ENCODE data around the gene COG5.

GRCh38 chr7:107171496-107171895 lies 392.2 kb downstream of the COG5 start:
- TF ChIP-seq, protein P1, sequence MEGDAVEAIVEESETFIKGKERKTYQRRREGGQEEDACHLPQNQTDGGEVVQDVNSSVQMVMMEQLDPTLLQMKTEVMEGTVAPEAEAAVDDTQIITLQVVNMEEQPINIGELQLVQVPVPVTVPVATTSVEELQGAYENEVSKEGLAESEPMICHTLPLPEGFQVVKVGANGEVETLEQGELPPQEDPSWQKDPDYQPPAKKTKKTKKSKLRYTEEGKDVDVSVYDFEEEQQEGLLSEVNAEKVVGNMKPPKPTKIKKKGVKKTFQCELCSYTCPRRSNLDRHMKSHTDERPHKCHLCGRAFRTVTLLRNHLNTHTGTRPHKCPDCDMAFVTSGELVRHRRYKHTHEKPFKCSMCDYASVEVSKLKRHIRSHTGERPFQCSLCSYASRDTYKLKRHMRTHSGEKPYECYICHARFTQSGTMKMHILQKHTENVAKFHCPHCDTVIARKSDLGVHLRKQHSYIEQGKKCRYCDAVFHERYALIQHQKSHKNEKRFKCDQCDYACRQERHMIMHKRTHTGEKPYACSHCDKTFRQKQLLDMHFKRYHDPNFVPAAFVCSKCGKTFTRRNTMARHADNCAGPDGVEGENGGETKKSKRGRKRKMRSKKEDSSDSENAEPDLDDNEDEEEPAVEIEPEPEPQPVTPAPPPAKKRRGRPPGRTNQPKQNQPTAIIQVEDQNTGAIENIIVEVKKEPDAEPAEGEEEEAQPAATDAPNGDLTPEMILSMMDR (IDR thresholded peaks at IDR 0.05) = no peak
- TF ChIP-seq POLR2A (IDR thresholded peaks at IDR 0.05) = no peak

Measured in heart left ventricle (tissue), 13 donors.